ENCODE measurements around the gene UPK1B.
"Not testable (repeated sequence)": the region's sequence is repeated elsewhere in the genome, so short reads cannot be mapped to it uniquely, and the experiment has no call there.

The UPK1B gene

GRCh38 chr3:119225121-119225520 is 51.7 kb downstream of the UPK1B start:
- DNase-seq (ENCODE audit: low spot score): no peak

DNA sequence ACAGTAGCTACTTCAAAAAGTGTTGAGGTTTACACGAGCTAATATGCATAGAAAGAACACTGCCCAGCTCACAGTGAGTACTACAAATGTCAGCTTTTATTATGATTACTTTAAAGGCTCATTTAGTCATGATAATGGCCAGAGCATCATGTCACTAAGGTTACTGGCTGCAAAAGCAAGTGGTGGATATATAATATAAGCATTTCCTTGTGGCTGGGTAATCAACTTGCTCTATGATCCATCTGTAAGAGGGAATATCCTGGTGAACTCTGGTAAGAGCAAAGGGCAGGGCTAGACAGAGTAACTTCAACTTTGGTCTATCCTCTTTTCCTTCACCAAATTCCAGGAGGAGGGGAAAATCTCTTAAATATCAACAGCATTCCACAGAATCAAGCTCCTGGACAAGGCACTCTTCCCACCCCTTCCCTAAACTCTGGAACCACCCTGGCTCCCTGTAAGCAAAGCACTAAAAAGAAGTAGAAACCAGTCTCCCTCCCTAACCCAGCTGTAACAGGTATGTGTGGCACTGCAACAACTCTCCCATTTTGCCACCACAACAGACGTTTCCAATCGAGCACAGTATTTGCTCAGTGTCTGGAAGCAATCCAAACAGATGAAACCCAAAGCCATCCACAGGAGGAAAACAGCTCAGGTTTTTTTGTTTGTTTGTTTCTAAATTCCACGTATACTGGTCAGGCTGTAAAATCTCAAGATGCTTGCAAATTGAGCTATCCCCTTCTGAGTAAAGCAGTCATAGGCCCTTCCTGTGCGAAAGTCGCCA is 53.9 kb downstream of the UPK1B start:
- no peak for DNase-seq (ENCODE audit: low spot score)

GRCh38 chr3:119228373-119229145 is 55.2 kb downstream of the UPK1B start:
- no peak for DNase-seq (ENCODE audit: low spot score)

DNA sequence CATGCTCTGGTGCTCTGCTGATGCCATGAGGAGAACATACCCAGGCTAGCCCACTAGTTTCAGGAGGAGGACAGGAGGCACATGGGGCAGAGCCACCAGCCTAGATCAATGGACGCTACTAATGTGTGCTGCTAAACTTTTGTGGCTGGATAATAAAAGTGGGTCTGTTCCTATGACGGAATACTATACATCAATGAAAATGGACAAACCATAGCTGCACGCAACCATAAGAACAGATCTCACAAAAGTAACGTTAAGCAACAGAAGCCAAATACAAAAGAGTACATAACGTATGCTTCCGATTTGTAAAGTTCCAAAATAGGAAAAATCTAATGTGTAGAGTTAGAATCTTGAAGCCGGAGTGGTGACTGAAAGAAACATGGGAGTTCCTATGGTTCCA is 55.8 kb downstream of the UPK1B start:
- DNase-seq (ENCODE audit: low spot score): no peak

- peak; percentile 32 for DNase-seq (ENCODE audit: low spot score)
Measured at GRCh38 chr3:119230071-119230470, 56.7 kb downstream of the UPK1B start.

DNA sequence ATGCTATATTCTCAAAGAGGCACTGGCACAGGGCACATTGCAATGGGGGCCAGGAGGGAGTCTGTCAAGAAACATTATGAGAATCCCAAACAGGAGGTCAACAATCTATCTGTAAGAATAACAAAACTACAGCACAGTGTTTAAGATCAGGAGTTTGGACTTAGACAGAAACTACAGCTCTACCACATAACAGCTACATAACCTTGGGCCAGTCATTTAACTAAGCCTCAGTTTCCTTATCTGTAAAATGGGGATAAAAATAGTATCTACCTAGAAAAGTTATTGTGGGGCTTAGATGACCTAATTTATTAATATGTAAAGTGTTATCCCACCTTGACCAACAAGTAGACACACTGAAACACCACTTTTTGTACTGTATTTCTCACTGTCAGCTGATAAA is 57.3 kb downstream of the UPK1B start:
- no peak for DNase-seq (ENCODE audit: low spot score)

GRCh38 chr3:119234610-119235009 is 61.2 kb downstream of the UPK1B start:
- no peak for DNase-seq (ENCODE audit: low spot score)

GRCh38 chr3:119235151-119235550 is 61.8 kb downstream of the UPK1B start:
- no peak for DNase-seq (ENCODE audit: low spot score)

GRCh38 chr3:119236756-119237155 is 63.4 kb downstream of the UPK1B start:
- no peak for DNase-seq (ENCODE audit: low spot score)

GRCh38 chr3:119237299-119237698 is 63.9 kb downstream of the UPK1B start:
- no peak for DNase-seq (ENCODE audit: low spot score)

DNA sequence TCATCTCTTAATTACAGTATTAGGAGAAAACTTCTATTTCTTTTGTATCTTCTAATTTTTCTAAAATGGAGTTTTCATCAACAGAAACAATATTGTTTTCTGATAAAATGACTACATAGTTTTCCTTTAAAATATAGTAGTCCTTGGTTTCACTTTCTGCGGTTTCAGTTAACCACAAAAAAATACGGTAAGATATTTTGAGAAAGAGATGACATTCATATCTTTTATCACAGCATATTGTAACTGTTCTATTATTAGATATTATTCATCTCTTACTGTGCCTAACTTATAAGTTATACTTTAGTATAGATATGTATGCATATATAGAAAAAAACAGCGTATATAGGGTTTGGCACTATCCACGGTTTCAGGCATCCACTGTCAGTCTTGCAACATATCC is 65.0 kb downstream of the UPK1B start:
- DNase-seq (ENCODE audit: low spot score): no peak

DNA sequence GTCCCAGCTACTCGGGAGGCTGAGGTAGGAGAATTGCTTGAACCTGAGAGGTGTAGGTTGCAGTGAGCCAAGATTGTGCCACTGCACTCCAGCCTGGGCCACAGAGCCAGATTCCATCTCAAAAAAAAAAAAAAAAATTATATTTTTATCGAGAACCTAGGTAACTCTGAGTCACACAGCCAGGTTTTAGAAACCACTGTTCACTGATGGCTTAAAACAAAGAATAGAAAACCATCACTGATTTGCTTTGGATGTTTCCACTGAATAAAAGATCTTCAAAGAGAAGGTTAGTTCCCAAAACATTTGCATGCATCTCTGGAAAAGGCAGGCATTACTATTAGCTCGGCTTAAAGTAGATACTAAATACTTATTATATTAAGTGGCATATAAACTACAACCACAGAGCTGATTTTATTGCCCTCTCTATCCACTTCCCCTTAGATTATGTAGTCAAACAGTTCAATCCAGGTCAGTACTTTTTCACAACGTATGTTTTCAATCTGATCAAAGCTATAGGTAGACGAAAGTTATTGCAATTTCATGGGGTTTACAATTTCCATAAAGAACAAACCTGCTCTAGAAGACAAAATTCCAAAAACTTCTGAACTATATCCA is 65.9 kb downstream of the UPK1B start:
- no peak for DNase-seq (ENCODE audit: low spot score)

DNA sequence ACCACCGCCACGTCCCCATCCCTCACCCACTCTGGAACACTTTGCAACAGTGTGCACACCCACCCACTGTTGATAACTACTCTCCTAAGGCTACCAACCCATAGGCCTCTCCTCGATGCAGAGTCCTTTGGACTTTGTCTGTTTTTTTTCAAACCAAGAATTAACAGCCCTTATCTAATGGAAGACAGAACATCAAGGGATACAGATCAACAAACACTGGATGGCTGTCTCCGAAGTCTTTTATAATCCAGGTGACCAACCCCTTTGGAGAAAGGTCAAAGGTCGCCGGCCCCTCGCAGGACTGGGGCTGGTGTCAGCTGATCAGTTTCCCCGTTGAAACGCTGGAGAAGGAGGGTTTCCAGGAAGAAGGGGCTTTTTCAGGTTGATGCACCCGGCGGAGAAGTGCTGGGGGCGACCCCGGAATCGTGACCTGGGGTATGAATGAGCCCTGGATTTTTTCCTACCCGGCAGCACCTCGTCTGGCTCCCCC is 66.7 kb downstream of the UPK1B start:
- DNase-seq (ENCODE audit: low spot score): no peak

GRCh38 chr3:119240591-119241434 is 67.4 kb downstream of the UPK1B start, which contains the start of gene B4GALT4:
Gene B4GALT4, minus strand, starts transcription at chr3:119240878. Its CDS starts 10,779 bp downstream, at chr3:119230099.
- peak; percentile 68 for DNase-seq (ENCODE audit: low spot score)

DNA sequence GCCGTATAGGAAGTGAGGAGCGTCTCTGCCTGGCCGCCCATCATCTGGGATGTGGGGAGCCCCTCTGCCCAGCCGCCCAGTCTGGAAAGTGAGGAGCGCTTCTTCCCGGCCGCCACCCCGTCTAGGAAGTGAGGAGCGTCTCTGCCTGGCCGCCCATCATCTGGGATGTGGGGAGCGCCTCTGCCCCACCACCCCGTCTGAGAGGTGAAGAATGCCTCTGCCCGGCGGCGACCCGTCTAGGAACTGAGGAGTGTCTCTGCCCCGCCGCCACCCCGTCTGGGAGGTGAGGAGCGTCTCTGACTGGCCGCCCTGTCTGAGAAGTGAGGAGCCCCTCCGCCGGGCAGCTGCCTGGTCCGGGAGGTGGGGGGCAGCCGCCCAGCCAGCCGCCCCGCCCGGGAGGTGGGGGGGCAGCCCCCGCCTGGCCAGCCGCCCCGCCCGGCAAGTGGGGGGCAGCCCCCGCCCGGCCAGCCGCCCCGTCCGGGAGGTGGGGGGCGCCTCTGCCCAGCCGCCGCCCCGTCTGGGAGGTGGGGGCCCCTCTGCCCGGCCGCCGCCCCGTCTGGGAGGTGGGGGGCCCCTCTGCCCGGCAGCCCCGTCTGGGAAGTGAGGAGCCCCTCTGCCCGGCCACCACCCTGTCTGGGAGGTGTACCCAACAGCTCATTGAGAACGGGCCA is 69.1 kb downstream of the UPK1B start:
- DNase-seq (ENCODE audit: low spot score): not testable (repeated sequence)

GRCh38 chr3:119243058-119243529 is 69.7 kb downstream of the UPK1B start:
- not testable (repeated sequence) for DNase-seq (ENCODE audit: low spot score)

DNA sequence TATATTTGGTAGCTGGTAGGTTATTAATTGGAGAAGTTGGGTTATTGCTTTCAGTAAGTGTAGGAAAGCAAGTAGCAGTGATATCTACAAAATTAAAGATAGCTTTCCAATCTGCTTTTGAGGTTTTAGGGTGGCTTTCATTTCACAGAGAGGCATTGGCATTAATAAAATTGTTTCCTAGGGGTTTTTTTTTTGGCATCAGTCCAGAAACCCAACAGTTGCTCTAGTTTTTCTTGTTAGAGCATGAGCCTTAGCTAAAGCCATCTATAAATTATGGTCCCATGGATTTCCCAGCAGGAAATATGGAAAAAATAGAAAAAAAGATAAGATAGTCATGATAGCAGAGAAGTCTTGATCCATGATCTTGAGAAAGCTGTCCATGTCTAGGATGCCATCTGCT is 70.3 kb downstream of the UPK1B start:
- DNase-seq (ENCODE audit: low spot score): no peak

DNA sequence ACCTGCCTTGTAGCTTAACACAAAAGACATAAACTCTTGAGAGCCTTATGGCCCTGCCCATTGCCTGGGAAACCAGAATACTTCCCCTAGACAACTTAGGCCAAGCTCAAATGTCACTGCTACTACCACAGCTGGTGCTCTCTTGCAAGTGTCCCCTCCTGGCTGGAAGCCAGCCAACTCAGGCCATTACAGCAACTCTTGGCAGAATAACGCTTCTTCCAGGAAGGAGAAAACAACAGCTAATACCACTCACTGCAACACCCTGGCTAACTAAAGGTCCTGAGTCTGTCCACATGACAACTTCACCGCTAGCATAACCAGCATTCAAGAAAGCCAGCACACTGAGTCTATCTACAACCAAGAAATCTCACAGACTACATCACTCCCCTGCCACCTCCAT is 72.4 kb downstream of the UPK1B start:
- no peak for DNase-seq (ENCODE audit: low spot score)
